Measurements from ENCODE around the gene RPL11. TPM values are rescaled to one million over a fixed set of nuclear protein-coding genes. Genes with fewer than 3 reads are reported as not detected.
A peak's percentile ranks its signal among the peaks of the same experiment; 100 is the strongest.

The RPL11 gene
- total RNA-seq, 1 experiment from 2014 or later: 1,206 TPM

DNA sequence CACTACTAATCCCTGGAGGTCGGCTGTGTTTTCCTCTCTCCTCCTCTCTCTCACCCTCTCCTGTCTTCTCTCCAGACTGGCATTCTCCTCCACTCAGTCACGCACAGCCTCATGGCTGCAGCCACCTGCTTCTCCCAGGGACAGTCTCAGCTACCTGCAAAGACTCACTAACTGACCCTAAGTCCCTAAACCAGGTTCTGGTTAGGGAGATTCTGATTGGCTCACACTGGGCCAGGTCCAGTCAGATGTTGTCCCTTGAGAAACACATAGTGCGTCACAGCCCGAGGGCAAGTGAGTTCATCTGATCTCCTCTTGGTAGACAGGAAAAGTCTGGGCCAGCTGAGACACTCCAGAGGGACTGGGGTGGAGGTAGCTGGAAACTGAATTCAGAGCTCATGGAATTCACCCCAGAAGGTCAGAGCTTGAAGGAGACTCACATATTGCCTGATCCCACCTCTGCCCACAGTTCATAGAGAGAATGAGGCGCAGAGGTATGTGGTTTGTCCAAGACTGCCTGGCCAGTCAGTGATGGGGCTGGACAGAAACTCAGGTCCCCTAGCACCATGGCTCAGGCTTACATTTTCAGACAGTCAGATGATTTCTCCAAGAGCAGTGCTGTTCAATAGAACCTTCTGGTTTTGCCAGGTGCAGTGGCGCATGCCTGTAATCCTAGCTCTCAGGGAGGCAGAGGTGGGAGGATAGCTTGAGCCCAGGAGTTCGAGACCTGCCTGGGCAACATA, 40.4 kb upstream of the RPL11 start:
- ChIA-PET CTCF (interaction anchor here (1.0 kb wide), 1 partner anchor 14 kb away, joined by 3 read pairs; no protein-coding TSS in a partner anchor), POLR2A (ENCODE audit: low non-redundant PET) (no interaction called here)
- TF ChIP-seq CTCF (conservative IDR thresholded peaks at IDR 0.05; ENCODE audit: low read depth, low read length): no peak
- TF ChIP-seq EZH2 (IDR thresholded peaks at IDR 0.05; ENCODE audit: borderline replicate concordance, low read depth, low read length, poor library complexity, severe bottlenecking): no peak
- DNase-seq (ENCODE audit: low spot score): no peak
- intact Hi-C loops (cut with micrococcal nuclease; ENCODE audit: unreplicated experiment): no loop called here
- Histone ChIP-seq H3K4me1 (ENCODE audit: insufficient read depth, low read length, poor library complexity, severe bottlenecking) (no peaks in the 10 kb centered on the region), H3K36me3 (ENCODE audit: insufficient read depth, low read length, poor library complexity, severe bottlenecking) (no peaks in the 10 kb centered on the region), H3K27ac (ENCODE audit: low read depth, low read length, poor library complexity, severe bottlenecking) (no peak overlapping the region), H3K27me3 (replicated peaks; ENCODE audit: insufficient read depth, low read depth, low read length, poor library complexity) (no peaks in the 10 kb centered on the region), H3K9me3 (ENCODE audit: low read depth, low read length, poor library complexity, severe bottlenecking) (no peaks in the 10 kb centered on the region), H3K4me3 (ENCODE audit: low read depth, low read length, poor library complexity, severe bottlenecking) (no peak overlapping the region)
- no TSS peak for BruUV-seq (replicated peaks)

DNA sequence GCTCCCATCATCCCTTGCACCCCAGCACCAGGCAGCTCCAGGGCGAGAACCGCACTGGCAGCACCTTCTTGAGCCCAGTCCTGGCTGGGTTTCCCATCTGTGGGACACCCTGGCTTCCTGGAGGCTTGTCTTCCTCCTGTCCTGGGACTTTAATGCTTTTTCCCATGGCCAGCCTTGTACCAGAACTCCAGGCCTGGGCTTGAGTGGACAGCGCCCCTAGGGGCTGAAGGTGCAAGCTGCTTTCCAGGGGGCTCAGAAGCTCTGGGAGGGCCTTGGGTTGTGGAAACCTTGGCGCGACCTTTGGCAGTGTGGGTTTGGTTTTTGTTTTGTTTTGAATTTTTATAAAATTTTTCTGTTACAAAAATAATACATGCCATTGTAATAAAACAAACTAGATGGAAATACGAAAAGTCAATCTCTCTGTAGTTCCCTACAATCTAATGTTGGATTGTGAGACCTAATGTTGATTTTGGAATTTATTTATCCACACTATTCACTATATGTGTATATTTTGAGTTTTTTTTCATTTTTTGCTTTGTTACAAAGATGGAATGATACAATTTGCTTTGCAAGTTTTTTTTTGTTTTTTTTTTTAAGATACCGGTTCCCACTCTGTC, 33.8 kb upstream of the RPL11 start:
- BruUV-seq (replicated peaks): no TSS peak
- ChIA-PET CTCF (interaction anchor here (0.5 to 1.4 kb wide), 6 partner anchors 14 to 161 kb away, joined by 3 to 7 read pairs (median 4); no protein-coding TSS in a partner anchor), POLR2A (ENCODE audit: low non-redundant PET) (no interaction called here)
- no peak overlapping the region for H3K4me3 ChIP-seq (ENCODE audit: low read depth, low read length, poor library complexity, severe bottlenecking)
- no peaks in the 10 kb centered on the region for H3K27me3 ChIP-seq (replicated peaks; ENCODE audit: insufficient read depth, low read depth, low read length, poor library complexity)
- H3K36me3 ChIP-seq (ENCODE audit: insufficient read depth, low read length, poor library complexity, severe bottlenecking): no peaks in the 10 kb centered on the region
- no peak overlapping the region for H3K27ac ChIP-seq (ENCODE audit: low read depth, low read length, poor library complexity, severe bottlenecking)
- no peaks in the 10 kb centered on the region for H3K9me3 ChIP-seq (ENCODE audit: low read depth, low read length, poor library complexity, severe bottlenecking)
- intact Hi-C loops (cut with micrococcal nuclease; ENCODE audit: unreplicated experiment): no loop called here
- TF ChIP-seq CTCF (conservative IDR thresholded peaks at IDR 0.05; ENCODE audit: low read depth, low read length) (peak; percentile 92), EZH2 (IDR thresholded peaks at IDR 0.05; ENCODE audit: borderline replicate concordance, low read depth, low read length, poor library complexity, severe bottlenecking) (no peak)
- DNase-seq (ENCODE audit: low spot score): peak; percentile 64
- H3K4me1 ChIP-seq (ENCODE audit: insufficient read depth, low read length, poor library complexity, severe bottlenecking): no peaks in the 10 kb centered on the region

GRCh38 chr1:23660671-23661070, 30.9 kb upstream of the RPL11 start:
- ChIA-PET POLR2A (ENCODE audit: low non-redundant PET) (no interaction called here), CTCF (no interaction called here)
- H3K4me1 ChIP-seq (ENCODE audit: insufficient read depth, low read length, poor library complexity, severe bottlenecking): no peaks in the 10 kb centered on the region
- H3K9me3 ChIP-seq (ENCODE audit: low read depth, low read length, poor library complexity, severe bottlenecking): no peaks in the 10 kb centered on the region
- TF ChIP-seq CTCF (conservative IDR thresholded peaks at IDR 0.05; ENCODE audit: low read depth, low read length) (no peak), EZH2 (IDR thresholded peaks at IDR 0.05; ENCODE audit: borderline replicate concordance, low read depth, low read length, poor library complexity, severe bottlenecking) (no peak)
- no peak overlapping the region for H3K4me3 ChIP-seq (ENCODE audit: low read depth, low read length, poor library complexity, severe bottlenecking)
- H3K36me3 ChIP-seq (ENCODE audit: insufficient read depth, low read length, poor library complexity, severe bottlenecking): no peaks in the 10 kb centered on the region
- no TSS peak for BruUV-seq (replicated peaks)
- H3K27ac ChIP-seq (ENCODE audit: low read depth, low read length, poor library complexity, severe bottlenecking): no peak overlapping the region
- no peaks in the 10 kb centered on the region for H3K27me3 ChIP-seq (replicated peaks; ENCODE audit: insufficient read depth, low read depth, low read length, poor library complexity)
- intact Hi-C loops (cut with micrococcal nuclease; ENCODE audit: unreplicated experiment): no loop called here
- no peak for DNase-seq (ENCODE audit: low spot score)
